Measurements from ENCODE around the gene ERG28.

DNA sequence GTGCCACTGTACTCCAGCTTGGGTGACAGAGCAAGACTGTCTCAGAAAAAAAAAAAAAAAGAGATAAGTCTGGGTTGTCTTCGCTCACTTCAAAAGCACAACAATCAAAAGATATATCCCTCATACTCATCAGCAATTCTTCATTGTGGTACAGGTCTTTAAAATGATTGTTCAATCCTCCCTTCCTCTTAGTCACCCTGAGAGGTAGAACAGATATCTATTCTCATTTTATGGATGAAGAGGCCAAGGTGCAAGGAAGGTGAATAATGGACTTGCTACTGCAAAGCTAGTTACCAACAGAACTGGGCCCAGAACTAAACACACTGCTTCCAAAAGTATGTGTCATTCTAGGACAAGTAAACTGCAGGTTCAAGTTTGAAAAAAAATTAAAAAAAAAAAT is 7.1 kb downstream of the ERG28 start:
- TF ChIP-seq POLR2A (IDR thresholded peaks at IDR 0.05) (no peak), POLR2AphosphoS5 (IDR thresholded peaks at IDR 0.05) (no peak), EP300 (IDR thresholded peaks at IDR 0.05) (no peak)
- TF ChIP-seq, protein P1, sequence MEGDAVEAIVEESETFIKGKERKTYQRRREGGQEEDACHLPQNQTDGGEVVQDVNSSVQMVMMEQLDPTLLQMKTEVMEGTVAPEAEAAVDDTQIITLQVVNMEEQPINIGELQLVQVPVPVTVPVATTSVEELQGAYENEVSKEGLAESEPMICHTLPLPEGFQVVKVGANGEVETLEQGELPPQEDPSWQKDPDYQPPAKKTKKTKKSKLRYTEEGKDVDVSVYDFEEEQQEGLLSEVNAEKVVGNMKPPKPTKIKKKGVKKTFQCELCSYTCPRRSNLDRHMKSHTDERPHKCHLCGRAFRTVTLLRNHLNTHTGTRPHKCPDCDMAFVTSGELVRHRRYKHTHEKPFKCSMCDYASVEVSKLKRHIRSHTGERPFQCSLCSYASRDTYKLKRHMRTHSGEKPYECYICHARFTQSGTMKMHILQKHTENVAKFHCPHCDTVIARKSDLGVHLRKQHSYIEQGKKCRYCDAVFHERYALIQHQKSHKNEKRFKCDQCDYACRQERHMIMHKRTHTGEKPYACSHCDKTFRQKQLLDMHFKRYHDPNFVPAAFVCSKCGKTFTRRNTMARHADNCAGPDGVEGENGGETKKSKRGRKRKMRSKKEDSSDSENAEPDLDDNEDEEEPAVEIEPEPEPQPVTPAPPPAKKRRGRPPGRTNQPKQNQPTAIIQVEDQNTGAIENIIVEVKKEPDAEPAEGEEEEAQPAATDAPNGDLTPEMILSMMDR (IDR thresholded peaks at IDR 0.05) = no peak
